SU-DHL-6 (cell line): ENCODE results near the gene GJB1.

Source experiments
- H2AFZ ChIP-seq: fragments of 200-600 bp; sonication (generic); 2 replicates; pipeline ENCODE4 v1.6.1; 2014; ENCODE audit warnings: low read depth, mild to moderate bottlenecking, moderate library complexity, mixed read lengths, antibody characterized with exemption, low read length; ENCODE audit not compliant: severe bottlenecking
- H3F3A ChIP-seq: fragments of 200-600 bp; shearing (Covaris generic); 2 replicates; pipeline ENCODE4 v1.6.0; 2016; ENCODE audit warnings: antibody characterized with exemption, mild to moderate bottlenecking; ENCODE audit not compliant: insufficient read depth
- H3K27ac ChIP-seq: fragments of 200-600 bp; sonication (generic); 2 replicates; pipeline ENCODE4 v1.5.1; 2016; ENCODE audit warnings: low read depth, mild to moderate bottlenecking, low read length, moderate library complexity, mixed read lengths
- H3K27me3 ChIP-seq: fragments of 200-600 bp; sonication (generic), shearing (Covaris generic); 2 replicates; pipeline ENCODE4 v1.6.0; 2014; ENCODE audit warnings: mild to moderate bottlenecking, low read length
- H3K36me3 ChIP-seq: fragments of 200-600 bp; sonication (generic); 2 replicates; pipeline ENCODE4 v1.6.1; 2014; ENCODE audit warnings: mild to moderate bottlenecking, low read length, mixed read lengths
- H3K4me2 ChIP-seq: fragments of 300-600, 200-600 bp; shearing (Covaris generic), sonication (generic); 2 replicates; pipeline ENCODE4 v1.6.0; 2014; ENCODE audit warnings: low read length, low read depth, mild to moderate bottlenecking; ENCODE audit not compliant: poor library complexity, severe bottlenecking
- H3K4me3 ChIP-seq: fragments of 200-600 bp; sonication (generic); 2 replicates; pipeline ENCODE4 v1.5.1; 2014; ENCODE audit warnings: antibody characterized with exemption, low read length, mild to moderate bottlenecking, mixed read lengths; ENCODE audit not compliant: insufficient read depth, poor library complexity, severe bottlenecking
- H3K79me2 ChIP-seq: fragments of 200-600 bp; sonication (generic); 2 replicates; pipeline ENCODE4 v1.6.1; 2014; ENCODE audit warnings: mild to moderate bottlenecking, low read length, moderate library complexity; ENCODE audit not compliant: insufficient read depth
- H3K9ac ChIP-seq: fragments of 200-600 bp; sonication (generic); 2 replicates; pipeline ENCODE4 v1.7.0; 2014; ENCODE audit warnings: mild to moderate bottlenecking, low read length
- H3K9me2 ChIP-seq: fragments of 200-600 bp; sonication (generic); replicated peaks from 2 replicates; pipeline ENCODE4 v1.6.1; 2014; ENCODE audit warnings: low read length; ENCODE audit not compliant: insufficient read depth
- H3K9me3 ChIP-seq: fragments of 200-600 bp; sonication (generic); 2 replicates; pipeline ENCODE4 v1.6.1; 2014; ENCODE audit warnings: low read length, mixed read lengths; ENCODE audit not compliant: insufficient read depth
- H4K20me1 ChIP-seq: fragments of 200-600 bp; sonication (generic); 2 replicates; pipeline ENCODE4 v1.6.1; 2014; ENCODE audit warnings: low read depth, mild to moderate bottlenecking, antibody characterized with exemption, low read length, moderate library complexity, mixed read lengths
- CTCF ChIP-seq: fragments of 200-600 bp; sonication (generic); IDR thresholded peaks from one replicate; pipeline ENCODE4 v1.5.1; 2017; ENCODE audit warnings: antibody characterized with exemption, mild to moderate bottlenecking, low read length, moderate library complexity; ENCODE audit not compliant: insufficient read depth, poor library complexity, severe bottlenecking
- EZH2phosphoT487 ChIP-seq: fragments of 200-600 bp; sonication (generic), shearing (Covaris generic); conservative IDR thresholded peaks from 2 replicates; pipeline ENCODE4 v1.6.1; 2018; ENCODE audit warnings: mild to moderate bottlenecking, antibody characterized with exemption, low read length, moderate library complexity, mixed read lengths

GJB1 gene

GRCh38 chrX:71195964-71196649 is 26.9 kb upstream of the GJB1 start:
- no peaks in the 10 kb centered on the region for H3K9me2 ChIP-seq
- H3K9ac ChIP-seq, result peak overlapping the region; percentile 72
- no peaks in the 10 kb centered on the region for H3K9me3 ChIP-seq
- no peak overlapping the region for H2AFZ ChIP-seq
- H4K20me1 ChIP-seq, result no peaks in the 10 kb centered on the region
- peaks cover 28% of the 10 kb centered on the region for H3K79me2 ChIP-seq
- H3F3A ChIP-seq, result peaks cover 5% of the 10 kb centered on the region; the same call in 1 of the 2 replicates
- TF ChIP-seq EZH2phosphoT487, result no peak
- TF ChIP-seq CTCF, result no peak
- no peaks in the 10 kb centered on the region for H3K27me3 ChIP-seq
- H3K4me2 ChIP-seq, result peak overlapping the region; percentile 78
- H3K36me3 ChIP-seq, result no peaks in the 10 kb centered on the region
- peak overlapping the region; percentile 61 for H3K27ac ChIP-seq
- H3K4me3 ChIP-seq, result peak overlapping the region; percentile 65

- H3F3A ChIP-seq, result peaks cover 5% of the 10 kb centered on the region; the same call in 1 of the 2 replicates
- H3K36me3 ChIP-seq, result no peaks in the 10 kb centered on the region
- peaks cover 28% of the 10 kb centered on the region for H3K79me2 ChIP-seq
- H4K20me1 ChIP-seq, result no peaks in the 10 kb centered on the region
- H3K27me3 ChIP-seq, result no peaks in the 10 kb centered on the region
- H3K9ac ChIP-seq, result peak overlapping the region; percentile 72
- H2AFZ ChIP-seq, result peak overlapping the region; percentile 85
- peak overlapping the region; percentile 78 for H3K4me2 ChIP-seq
- H3K9me3 ChIP-seq, result no peaks in the 10 kb centered on the region
- no peaks in the 10 kb centered on the region for H3K9me2 ChIP-seq
- peak overlapping the region; percentile 65 for H3K4me3 ChIP-seq
- peak overlapping the region; percentile 60 for H3K27ac ChIP-seq
- TF ChIP-seq EZH2phosphoT487, result no peak
- TF ChIP-seq CTCF, result no peak
Observed at GRCh38 chrX:71198066-71198465, 25.0 kb upstream of the GJB1 start.

GRCh38 chrX:71199252-71200008 is 23.6 kb upstream of the GJB1 start:
- Histone ChIP-seq H3K9me3 (no peaks in the 10 kb centered on the region), H2AFZ (no peak overlapping the region), H3K9me2 (no peaks in the 10 kb centered on the region), H3F3A (peaks cover 5% of the 10 kb centered on the region; the same call in 1 of the 2 replicates), H3K27me3 (no peaks in the 10 kb centered on the region), H3K79me2 (peaks cover 25% of the 10 kb centered on the region), H3K27ac (no peak overlapping the region), H3K4me3 (no peak overlapping the region), H3K9ac (no peak overlapping the region), H4K20me1 (no peaks in the 10 kb centered on the region), H3K4me2 (no peak overlapping the region), H3K36me3 (no peaks in the 10 kb centered on the region)
- TF ChIP-seq CTCF (no peak), EZH2phosphoT487 (no peak)
